GM21367 (cell line): ENCODE measurements around the gene ZNF585A.
A peak's percentile ranks its signal among the peaks of the same experiment; 100 is the strongest.
"Not testable (repeated sequence)": the region's sequence is repeated elsewhere in the genome, so short reads cannot be mapped to it uniquely, and the experiment has no call there.

ENCODE experiments used
- ATAC-seq: cut with Tn5 transposase; IDR thresholded peaks from one replicate; pipeline ENCODE4 v1.9.1; 2021; ENCODE audit not compliant: unreplicated experiment

The ZNF585A gene

GRCh38 chr19:37172368-37173366 is at the start of gene ZNF585A:
TSS of gene ZNF585A (minus strand) at chr19:37172695. CDS start at chr19:37169910, 2,785 bp downstream.
- peak; percentile 93 for ATAC-seq

- no peak for ATAC-seq
These were observed 48.6 kb upstream of the ZNF585A start for GRCh38 chr19:37221136-37221535.

- no peak for ATAC-seq
These were observed 47.9 kb upstream of the ZNF585A start for GRCh38 chr19:37220383-37220782.

DNA sequence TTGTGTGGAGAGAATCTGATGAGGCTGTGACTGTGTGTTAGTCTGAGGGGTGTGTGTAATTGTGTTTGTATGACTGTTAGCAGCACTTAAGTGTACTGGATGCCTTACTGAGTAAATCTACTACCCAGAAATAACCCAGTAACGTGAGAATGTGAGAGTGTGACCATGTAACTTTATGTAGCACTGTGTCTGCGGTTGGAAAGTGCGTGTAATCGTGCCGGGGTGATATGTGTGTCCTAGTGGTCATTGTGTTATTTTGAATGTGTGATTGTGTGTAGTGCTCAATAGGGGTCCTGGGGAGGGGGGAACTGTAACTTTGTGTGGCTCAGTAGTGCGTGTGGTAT is 46.1 kb upstream of the ZNF585A start:
- no peak for ATAC-seq

DNA sequence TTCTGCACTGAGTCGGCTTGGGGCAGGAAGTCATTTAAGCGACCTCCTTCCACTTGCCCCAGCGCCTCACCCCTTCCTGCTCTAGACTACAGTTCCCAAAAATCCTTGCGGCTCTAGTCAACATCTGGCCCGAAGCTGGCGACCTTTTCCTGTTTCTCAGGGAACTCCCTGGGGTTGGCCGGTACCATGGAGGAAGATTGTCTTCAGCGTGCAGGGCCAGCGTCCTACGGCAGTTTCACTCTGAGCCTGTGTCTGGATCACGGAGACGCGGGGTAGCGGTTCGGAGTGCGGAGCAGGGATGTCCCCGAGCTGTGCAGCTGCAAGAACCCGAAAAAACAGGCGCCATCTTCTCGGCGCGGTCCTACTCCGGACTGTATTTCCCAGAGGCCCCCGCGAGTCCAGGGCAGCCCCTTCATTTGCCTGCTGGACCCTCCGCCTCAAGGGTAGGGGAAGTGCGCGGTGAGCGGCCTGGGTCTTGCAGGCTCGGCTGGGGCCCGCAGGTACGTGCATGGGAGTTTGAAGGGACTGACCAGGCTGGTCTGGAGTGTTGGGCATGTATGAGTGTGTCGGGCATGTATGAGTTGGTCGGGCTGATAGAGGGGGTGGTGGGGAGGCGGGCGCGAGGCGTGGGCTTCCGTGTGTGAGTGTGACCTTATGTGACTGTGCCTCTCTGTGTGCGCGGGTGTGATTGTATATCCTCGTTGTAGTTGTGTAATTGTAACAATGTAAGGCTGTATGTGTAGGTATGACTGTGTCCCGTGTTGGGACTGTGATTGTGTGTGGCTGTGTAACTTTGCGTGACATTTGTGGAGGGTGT is 45.5 kb upstream of the ZNF585A start, which contains the start of gene ZNF383:
TSS of gene ZNF383 (plus strand) at position 440 of the 817 bp plus-strand sequence. CDS start 12,240 bp downstream, outside the sequence.
- ATAC-seq = peak; percentile 80

DNA sequence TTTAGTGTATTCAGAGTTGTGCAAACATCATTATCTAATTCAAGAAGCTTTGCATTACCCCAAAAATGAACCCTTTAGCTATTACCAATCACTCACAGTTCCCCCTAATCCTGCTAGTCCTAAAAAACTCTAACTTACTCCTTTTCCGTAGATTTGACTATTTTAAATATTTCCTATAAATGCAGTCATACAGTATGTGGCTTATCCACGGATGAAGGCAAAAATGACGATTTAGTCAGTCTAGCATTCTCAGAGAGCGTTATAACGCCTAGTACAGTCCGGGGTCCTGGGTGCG is 44.9 kb upstream of the ZNF585A start:
- ATAC-seq = peak; percentile 1

GRCh38 chr19:37197768-37198167 is 25.3 kb upstream of the ZNF585A start:
- ATAC-seq = no peak

DNA sequence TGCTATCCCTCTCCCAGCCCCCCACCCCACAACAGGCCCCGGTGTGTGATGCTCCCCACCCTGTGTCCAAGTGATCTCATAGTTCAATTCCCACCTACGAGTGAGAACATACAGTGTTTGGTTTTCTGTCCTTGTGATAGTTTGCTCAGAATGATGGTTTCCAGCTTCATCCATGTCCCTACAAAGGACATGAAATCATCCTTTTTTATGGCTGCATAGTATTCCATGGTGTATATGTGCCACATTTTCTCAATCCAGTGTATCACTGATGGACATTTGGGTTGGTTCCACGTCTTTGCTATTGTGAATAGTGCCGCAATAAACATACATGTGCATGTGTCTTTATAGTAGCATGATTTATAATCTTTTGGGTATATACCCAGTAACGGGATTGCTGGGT is 24.6 kb upstream of the ZNF585A start:
- not testable (repeated sequence) for ATAC-seq

DNA sequence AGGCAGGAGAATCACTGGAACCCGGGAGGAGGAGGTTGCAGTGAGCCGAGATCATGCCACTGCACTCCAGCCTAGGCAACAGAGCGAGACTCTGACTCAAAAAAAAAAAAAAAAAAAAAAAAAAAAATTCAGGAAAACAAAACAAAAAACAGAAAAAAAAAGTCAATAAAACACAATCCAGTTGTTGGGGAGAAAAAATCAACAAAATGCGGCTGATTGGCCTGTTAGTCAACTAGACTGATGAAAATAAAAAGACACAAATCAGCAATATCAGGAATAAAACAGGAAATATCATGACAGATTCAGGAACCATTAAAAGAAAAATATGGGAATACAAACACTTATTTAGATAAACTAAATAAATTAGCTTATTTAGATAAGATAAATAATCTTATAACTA is 22.8 kb upstream of the ZNF585A start:
- ATAC-seq = not testable (repeated sequence)

GRCh38 chr19:37186071-37186470 is 13.6 kb upstream of the ZNF585A start:
- ATAC-seq = not testable (repeated sequence)

DNA sequence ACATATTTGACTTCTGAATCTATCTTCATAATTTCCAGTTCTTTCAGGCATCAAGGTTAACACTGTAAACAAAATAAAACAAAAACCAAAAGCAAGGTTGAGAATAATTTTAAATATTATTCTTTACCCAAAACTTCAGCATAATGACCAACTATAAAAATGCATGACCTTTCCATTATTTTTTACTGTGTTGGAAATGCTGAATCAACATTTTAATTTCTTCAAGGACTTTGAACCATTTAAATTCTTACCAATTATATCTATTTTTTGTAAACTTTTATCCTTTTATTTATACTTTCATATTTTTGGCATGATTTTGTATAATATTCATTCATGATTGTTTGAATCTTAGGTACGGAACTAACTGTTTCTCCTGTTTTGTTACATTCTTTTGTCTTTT is 6.9 kb downstream of the ZNF585A start:
- no peak for ATAC-seq

- no peak for ATAC-seq
These were observed 12.3 kb downstream of the ZNF585A start for GRCh38 chr19:37160153-37160552.

DNA sequence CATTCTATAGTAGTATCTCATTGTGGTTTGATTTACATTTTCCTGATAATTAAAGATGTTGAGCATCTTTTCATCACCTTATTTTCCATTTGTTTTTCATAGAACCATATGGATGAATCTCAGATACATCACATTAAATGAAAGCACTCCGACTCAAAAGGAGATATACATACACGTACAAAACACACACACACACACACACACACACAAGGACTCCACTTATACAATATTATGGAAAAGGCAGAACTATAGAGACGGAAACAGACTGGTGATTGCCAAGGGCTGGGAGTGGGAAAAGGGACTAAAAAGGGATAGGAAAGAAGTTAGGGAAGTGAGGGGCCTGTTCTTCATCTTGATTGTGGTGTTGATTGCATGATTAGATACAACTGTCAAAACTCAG is 24.3 kb downstream of the ZNF585A start:
- ATAC-seq = no peak

- ATAC-seq = no peak
These were observed 36.4 kb downstream of the ZNF585A start for GRCh38 chr19:37136111-37136510.

DNA sequence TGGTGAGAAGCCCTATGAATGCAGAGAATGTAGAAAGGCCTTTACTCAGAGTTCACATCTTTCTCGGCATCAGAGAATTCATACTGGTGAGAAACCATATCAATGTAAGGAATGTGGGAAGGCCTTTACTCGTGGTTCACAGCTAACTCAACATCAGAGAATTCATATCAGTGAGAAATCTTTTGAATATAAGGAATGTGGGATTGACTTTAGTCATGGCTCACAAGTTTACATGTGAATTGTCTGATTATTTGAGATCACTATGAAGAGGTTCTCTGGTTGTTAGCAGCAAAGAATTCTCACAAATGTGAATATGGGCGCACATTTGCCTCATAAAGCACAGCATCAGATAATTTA is 43.7 kb downstream of the ZNF585A start:
- no peak for ATAC-seq

DNA sequence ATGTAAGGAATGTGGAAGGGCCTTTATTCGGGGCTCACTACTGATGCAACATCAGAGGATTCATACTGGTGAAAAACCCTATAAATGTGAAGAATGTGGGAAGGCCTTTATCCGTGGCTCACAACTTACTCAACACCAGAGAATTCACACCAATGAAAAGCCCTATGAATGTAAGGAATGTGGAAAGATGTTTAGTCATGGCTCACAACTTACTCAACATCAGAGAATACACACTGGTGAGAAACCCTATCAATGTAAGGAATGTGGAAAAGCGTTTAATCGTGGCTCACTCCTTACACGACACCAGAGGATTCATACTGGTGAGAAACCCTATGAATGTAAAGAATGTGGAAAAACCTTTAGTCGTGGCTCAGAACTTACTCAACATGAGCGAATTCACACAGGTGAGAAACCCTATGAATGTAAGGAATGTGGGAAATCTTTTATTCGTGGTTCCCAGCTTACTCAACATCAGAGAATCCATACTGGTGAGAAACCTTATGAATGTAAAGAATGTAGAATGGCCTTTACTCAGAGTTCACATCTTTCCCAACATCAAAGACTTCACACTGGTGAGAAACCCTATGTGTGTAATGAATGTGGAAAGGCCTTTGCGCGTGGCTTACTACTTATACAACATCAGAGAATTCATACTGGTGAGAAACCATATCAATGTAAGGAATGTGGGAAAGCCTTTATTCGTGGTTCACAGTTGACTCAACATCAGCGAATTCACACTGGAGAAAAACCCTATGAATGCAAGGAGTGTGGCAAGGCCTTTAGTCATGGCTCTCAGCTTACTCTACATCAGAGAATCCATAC is 44.3 kb downstream of the ZNF585A start:
- no peak for ATAC-seq

DNA sequence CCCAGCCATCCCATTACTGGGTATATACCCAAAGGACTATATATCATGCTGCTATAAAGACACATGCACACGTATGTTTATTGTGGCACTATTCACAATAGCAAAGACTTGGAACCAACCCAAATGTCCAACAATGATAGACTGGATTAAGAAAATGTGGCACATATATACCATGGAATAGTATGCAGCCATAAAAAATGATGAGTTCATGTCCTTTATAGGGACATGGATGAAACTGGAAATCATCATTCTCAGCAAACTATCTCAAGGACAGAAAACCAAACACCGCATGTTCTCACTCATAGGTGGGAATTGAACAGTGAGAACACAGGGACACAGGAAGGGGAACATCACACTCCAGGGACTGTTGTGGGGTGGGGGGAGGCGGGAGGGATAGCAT is 50.4 kb downstream of the ZNF585A start:
- ATAC-seq = not testable (repeated sequence)

- ATAC-seq = no peak
These were observed 58.5 kb downstream of the ZNF585A start for GRCh38 chr19:37114001-37114400.

GRCh38 chr19:37111753-37112152 is 60.7 kb downstream of the ZNF585A start:
- not testable (repeated sequence) for ATAC-seq

GRCh38 chr19:37104135-37104534 is 68.4 kb downstream of the ZNF585A start:
- ATAC-seq = not testable (repeated sequence)

DNA sequence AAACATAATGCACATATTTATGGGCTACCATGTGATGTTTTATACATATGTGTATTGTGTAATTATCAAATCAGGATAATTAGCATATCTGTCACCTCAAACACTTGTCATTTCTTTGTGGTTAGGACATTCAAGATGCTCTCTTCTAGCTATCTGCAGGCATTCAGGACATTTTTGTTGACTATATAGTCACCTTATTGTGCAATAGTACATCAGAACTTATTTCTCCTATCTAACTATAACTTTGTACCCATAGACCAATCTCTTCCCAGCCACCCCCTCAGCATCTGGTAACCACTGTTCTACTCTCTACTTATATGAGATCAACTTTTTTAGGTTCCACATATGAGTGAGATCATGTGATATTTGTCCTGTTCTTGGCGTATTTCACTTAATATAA is 73.9 kb downstream of the ZNF585A start:
- ATAC-seq = no peak
